RPMI8226 (cell line): ENCODE results near the gene MYO5A.
"Not testable (repeated sequence)": the region's sequence is repeated elsewhere in the genome, so short reads cannot be mapped to it uniquely, and the experiment has no call there.

Experiments used
- DNase-seq: peaks from one replicate; pipeline ENCODE4 v3.0.0-alpha.2; 2015

MYO5A gene

GRCh38 chr15:52540374-52541012, 11.8 kb upstream of the MYO5A start:
- no peak for DNase-seq

- DNase-seq: no peak
Observed at GRCh38 chr15:52537459-52537858, 8.8 kb upstream of the MYO5A start.

DNA sequence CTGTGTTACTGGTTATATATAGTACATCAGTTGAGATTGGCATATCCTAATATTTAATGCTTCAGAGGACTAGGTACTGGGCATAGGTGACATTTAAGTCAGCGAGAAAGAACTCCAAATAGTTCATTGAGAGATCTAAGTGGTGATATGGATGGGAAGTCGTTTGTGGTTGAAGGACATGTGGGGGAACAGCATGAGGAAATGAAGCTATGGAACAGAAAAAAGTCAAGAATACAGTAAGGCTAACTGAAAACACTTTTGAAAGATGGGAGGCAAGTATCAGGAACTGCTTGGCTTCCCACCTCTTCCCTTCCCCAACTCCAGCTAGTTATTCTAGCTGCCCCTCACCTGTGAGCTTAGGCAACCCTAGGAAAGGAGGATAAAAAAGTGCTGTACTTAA, 3.7 kb upstream of the MYO5A start:
- DNase-seq: no peak

GRCh38 chr15:52529940-52530339, 1.3 kb upstream of the MYO5A start:
- DNase-seq: no peak

- peak; percentile 76 for DNase-seq
Observed at GRCh38 chr15:52529341-52529924, 753 bp upstream of the MYO5A start.

- peak; percentile 67 for DNase-seq
Observed at GRCh38 chr15:52527911-52528563, 643 bp downstream of the MYO5A start.

DNA sequence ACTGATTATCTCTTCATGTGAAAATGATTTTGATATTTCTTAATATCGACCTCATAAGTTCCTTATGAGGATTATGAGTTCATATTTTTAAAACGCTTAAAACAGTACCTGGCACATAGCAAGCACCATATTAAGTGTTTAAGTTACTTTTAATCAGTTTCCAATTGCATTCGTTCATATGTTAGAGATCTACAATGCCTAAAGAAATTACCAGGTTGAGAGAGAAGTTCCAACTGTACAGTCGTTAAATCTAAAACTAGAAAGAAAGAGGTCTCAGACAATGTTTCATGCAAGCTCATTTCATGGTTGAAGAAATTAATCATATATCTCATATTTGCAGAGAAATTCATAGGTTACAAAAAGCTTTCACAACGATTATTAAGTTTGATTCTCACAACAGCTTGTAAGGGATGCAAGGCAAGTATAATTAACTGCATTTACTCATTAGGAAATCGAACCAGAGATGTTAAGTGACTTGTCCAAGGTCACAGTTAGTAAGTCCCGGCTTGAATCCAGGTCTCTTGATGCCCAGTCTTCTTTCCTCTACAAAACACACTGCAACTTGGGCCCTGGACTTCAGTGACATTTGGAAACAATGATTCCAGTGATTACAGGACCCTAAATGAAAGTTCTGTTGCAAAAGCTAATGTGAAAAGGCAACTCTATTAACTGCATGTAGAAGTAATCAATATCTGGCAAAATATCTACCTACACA, 1.3 kb downstream of the MYO5A start:
- DNase-seq: no peak

GRCh38 chr15:52524223-52525136, 4.2 kb downstream of the MYO5A start:
- DNase-seq: no peak

DNA sequence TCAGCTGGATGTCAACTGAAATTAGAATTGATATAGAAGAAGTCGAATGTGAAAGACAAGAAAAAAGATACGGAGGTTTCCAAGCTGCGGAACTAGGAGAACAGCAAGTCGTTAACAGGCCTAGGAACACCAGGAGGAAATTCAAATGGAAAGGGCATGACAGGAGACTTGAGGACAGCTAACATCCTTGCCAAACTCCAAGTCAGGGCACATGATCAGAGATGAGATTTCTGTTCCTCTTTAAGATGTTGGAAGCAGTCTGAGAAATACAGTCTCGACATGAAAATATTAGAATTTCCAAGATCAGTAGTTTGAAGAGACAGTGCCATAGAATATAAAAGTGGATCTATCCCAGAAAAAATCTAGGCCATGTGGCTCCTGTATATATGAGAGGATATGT, 5.0 kb downstream of the MYO5A start:
- DNase-seq: no peak

- DNase-seq: no peak
Observed at GRCh38 chr15:52523192-52523591, 5.5 kb downstream of the MYO5A start.

DNA sequence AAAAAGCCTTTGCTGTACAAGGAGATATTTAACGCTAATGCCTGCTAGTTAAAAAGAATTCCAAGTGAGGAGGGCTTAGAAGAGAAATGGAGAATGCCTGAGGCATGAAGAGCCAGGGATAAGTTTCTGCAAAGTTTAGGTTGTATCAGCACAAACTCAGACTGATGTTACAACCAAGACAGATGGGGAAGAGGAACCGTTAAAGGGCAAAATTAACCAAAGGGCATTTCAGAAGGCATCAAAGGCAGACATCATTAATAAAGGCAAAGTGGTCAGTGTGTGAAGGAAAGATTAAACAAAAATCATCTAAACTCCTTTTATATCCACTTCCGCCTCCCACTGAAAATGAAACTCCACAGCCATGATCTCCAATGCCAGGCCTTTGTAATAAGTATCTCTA, 7.0 kb downstream of the MYO5A start:
- DNase-seq: no peak

DNA sequence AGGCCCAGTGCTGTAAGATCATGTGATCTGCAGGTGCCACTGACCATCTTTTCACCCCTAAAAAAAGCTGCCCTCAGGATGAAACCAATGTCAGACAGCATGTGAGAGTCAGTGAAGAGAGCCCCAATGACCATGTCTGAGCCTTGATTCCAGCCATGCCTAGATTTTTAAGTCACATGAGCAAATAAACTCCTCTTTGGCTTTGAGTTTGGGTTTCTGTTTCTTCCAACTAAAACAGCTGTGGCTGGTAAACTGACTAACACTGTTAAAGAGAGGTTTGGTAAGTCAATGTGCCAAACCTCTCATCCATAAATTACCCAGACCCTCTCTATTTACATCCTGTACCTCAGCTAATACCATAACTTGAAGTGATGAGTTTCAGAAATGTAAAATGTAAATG, 8.3 kb downstream of the MYO5A start:
- DNase-seq: peak; percentile 67

DNA sequence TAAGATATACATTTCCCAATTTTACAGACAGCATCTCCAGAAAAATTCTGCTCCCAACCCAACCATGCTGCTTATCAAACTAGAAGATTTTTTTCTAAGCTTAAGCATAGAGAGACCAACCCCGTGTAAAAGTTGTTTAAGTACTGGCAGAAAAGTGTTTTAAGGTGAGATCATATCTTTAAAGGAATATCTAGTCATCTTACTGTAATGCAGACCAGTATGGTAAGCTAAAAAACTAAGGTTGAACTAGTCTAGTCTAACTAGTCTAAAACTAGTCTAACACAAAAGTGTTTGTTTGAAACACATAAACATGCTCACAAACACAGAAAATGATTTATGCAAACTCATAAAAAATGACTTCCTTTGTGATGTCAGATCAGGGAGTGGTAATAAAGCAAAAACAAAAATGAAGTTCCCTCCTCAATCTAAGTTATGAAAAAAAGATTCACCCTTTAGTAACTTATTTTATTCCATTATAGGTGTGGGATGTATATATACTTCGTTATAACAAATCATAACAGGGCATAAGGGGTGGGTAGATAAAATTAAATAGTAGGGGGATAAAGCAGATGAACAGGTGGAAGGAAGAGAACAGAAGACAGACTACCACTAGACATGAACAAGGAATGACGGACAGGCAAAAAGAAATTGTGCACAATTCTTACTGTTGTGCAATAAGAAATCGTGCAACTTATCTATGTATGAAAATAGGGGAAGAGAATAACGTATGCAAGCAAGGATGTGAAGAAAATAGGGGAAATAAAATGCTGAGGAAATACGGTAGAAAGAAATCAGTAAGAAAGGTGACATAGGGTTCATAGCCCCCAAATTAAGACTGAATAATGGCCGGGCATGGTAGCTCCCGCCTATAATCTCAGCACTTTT, 10.0 kb downstream of the MYO5A start:
- no peak for DNase-seq

DNA sequence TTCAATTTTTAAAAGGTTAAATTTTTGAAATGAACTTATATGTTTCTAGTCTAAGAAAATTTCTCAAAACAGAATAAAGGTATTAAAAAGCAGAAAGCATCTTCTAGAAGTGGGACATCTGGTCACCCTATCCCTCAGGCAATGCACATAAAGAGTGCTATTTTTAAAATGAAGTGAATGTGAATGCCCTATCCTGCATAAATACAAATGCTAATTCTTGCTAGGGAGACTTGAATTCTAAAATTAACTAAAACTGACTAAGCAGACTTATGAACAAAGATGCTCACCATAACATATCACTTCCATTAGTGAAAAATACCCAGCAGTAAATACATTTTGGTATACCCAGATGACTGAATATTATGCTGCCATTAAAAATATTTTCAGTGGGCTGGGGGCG, 11.7 kb downstream of the MYO5A start:
- no peak for DNase-seq

GRCh38 chr15:52515343-52515742, 13.3 kb downstream of the MYO5A start:
- no peak for DNase-seq

GRCh38 chr15:52514482-52514881, 14.2 kb downstream of the MYO5A start:
- DNase-seq: peak; percentile 36

GRCh38 chr15:52512869-52513268, 15.8 kb downstream of the MYO5A start:
- not testable (repeated sequence) for DNase-seq

- peak; percentile 40 for DNase-seq
Observed at GRCh38 chr15:52511084-52511483, 17.6 kb downstream of the MYO5A start.

- no peak for DNase-seq
Observed at GRCh38 chr15:52509500-52510245, 19.0 kb downstream of the MYO5A start.

GRCh38 chr15:52506549-52506948, 22.1 kb downstream of the MYO5A start:
- peak; percentile 98 for DNase-seq

GRCh38 chr15:52505151-52505550, 23.5 kb downstream of the MYO5A start:
- peak; percentile 79 for DNase-seq
